ENCODE measurements around the gene FAM210B. TPM values are rescaled to one million over a fixed set of nuclear protein-coding genes. Genes with fewer than 3 reads are reported as not detected.
A peak's percentile ranks its signal among the peaks of the same experiment; 100 is the strongest.

The FAM210B gene
- total and polyA plus RNA-seq, 9 of the 15 experiments (the other 6 are each of a cell fraction or from before 2014, with no cell fraction given): 12.1 to 87.3 (median 47.6) TPM

- no peak for FAIRE-seq
Observed at GRCh38 chr20:56409521-56409920, 50.7 kb downstream of the FAM210B start.

More at GRCh38 chr20:56409521-56409920, 50.7 kb downstream of the FAM210B start:
- ATAC-seq (no peak), DNase-seq (ENCODE audit: extremely low read depth in 1 of 4, low spot score in 3 of 4) (no peak)
- intact Hi-C loops (cut with micrococcal nuclease): no loop called here
- peaks cover 9 to 35% of the 10 kb centered on the region in 2 experiments for H3K4me1 ChIP-seq (replicated peaks in 1 of 2; ENCODE audit: control insufficient read depth in 2 of 2, insufficient read depth in 2 of 2, low read length in 2 of 2)
- H3K9me1 ChIP-seq (ENCODE audit: control insufficient read depth, insufficient read depth, low read length): no peaks in the 10 kb centered on the region
- peak overlapping the region; percentile 50; the same call in 2 of the 3 replicates for H3K27ac ChIP-seq (ENCODE audit: extremely low read depth, low read depth, low read length)
- no peaks in the 10 kb centered on the region for H3K9me3 ChIP-seq (replicated peaks; ENCODE audit: control insufficient read depth, insufficient read depth, low read depth, low read length)
- H4K20me1 ChIP-seq (replicated peaks; ENCODE audit: control insufficient read depth, insufficient read depth, low read length): no peaks in the 10 kb centered on the region
- H3K4me3 ChIP-seq: no peak overlapping the region
- CTCF ChIA-PET (ENCODE audit: low intra/inter-chr PET ratio): no interaction called here
- no peak overlapping the region for H2AFZ ChIP-seq (ENCODE audit: low read depth, low read length)
- POLR2A ChIA-PET: interaction anchor here (0.8 to 2.0 kb wide), 5 partner anchors 8 to 48 kb away, joined by 3 to 6 read pairs (median 4); partner anchors contain the start of genes AURKA and CSTF1
- H3K36me3 ChIP-seq (ENCODE audit: control insufficient read depth, insufficient read depth, low read length): peaks cover 50% of the 10 kb centered on the region
- 53% methylated on average over 5 of the region's 5 CpGs for WGBS (ENCODE audit: insufficient coverage, low coverage, missing lambda C conversion rate)
- H3K79me2 ChIP-seq (ENCODE audit: control insufficient read depth, insufficient read depth, low read length): peaks cover 64% of the 10 kb centered on the region
- no peaks in the 10 kb centered on the region for H3K27me3 ChIP-seq (ENCODE audit: control insufficient read depth in 2 of 2, insufficient read depth in 2 of 2, low read length in 2 of 2)
- TF ChIP-seq, protein P1, sequence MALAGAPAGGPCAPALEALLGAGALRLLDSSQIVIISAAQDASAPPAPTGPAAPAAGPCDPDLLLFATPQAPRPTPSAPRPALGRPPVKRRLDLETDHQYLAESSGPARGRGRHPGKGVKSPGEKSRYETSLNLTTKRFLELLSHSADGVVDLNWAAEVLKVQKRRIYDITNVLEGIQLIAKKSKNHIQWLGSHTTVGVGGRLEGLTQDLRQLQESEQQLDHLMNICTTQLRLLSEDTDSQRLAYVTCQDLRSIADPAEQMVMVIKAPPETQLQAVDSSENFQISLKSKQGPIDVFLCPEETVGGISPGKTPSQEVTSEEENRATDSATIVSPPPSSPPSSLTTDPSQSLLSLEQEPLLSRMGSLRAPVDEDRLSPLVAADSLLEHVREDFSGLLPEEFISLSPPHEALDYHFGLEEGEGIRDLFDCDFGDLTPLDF (CRISPR knock-in tag; IDR thresholded peaks at IDR 0.05): no peak
- peak; percentile 75 for TF ChIP-seq GABPA (tag; conservative IDR thresholded peaks at IDR 0.05; ENCODE audit: low read depth)
- 0 out of 2 replicates have a peak, but pooled peaks have one; percentile 31 for TF ChIP-seq CEBPG (CRISPR knock-in tag; IDR thresholded peaks at IDR 0.05)
- TF ChIP-seq CEBPG (tag; conservative IDR thresholded peaks at IDR 0.05 in 1 of 2, IDR thresholded peaks at IDR 0.05 in 1 of 2): peak; percentile 18 to 76; a peak in 2 of 4 replicates
- 0 out of 2 replicates have a peak, but pooled peaks have one; percentile 28 for TF ChIP-seq ZNF592 (IDR thresholded peaks at IDR 0.05)
- no peak overlapping the region for H3K9ac ChIP-seq (ENCODE audit: insufficient read depth in 1 of 2, low read depth in 2 of 2, low read length in 2 of 2)
- no TSS peak for BruUV-seq (replicated peaks)
- H3K4me2 ChIP-seq (ENCODE audit: insufficient read depth, low read length): no peak overlapping the region
- in situ Hi-C loops (cut with MboI): no loop called here
